Mesenchymal stem cell (in vitro differentiated cells and primary cell): Measurements from ENCODE around the gene FZD4.

Source experiments
- DNase-seq: peaks from one replicate; pipeline ENCODE4 v3.0.0-alpha.2; 2013
- H2AFZ ChIP-seq: one replicate; pipeline ENCODE4 v1.6.1; 2013; ENCODE audit warnings: low read depth, mild to moderate bottlenecking, control low read depth, inconsistent platforms, low read length, moderate library complexity
- H2AK5ac ChIP-seq: 2 replicates; pipeline ENCODE4 v1.6.1; 2013; ENCODE audit warnings: low read length, moderate library complexity, mild to moderate bottlenecking, inconsistent platforms; ENCODE audit not compliant: severe bottlenecking
- H2BK120ac ChIP-seq: one replicate; pipeline ENCODE4 v1.6.1; 2013; ENCODE audit warnings: low read depth, mild to moderate bottlenecking, inconsistent platforms, low read length, moderate library complexity
- H2BK12ac ChIP-seq, 2 experiments: one replicate each; pipeline ENCODE4 v1.6.1; 2013; ENCODE audit warnings: inconsistent platforms in 2 of 2, low read length in 2 of 2, mild to moderate bottlenecking in 2 of 2, moderate library complexity in 2 of 2, control low read depth in 1 of 2
- H2BK15ac ChIP-seq: one replicate; pipeline ENCODE4 v1.6.1; 2013; ENCODE audit warnings: mild to moderate bottlenecking, low read depth, inconsistent platforms; ENCODE audit not compliant: poor library complexity, severe bottlenecking
- H2BK5ac ChIP-seq: 2 replicates; pipeline ENCODE4 v1.6.1; 2013; ENCODE audit warnings: low read depth, mild to moderate bottlenecking, low read length, control low read depth, inconsistent platforms; ENCODE audit not compliant: poor library complexity, severe bottlenecking
- H3K14ac ChIP-seq, 2 experiments: one replicate each; pipeline ENCODE4 v1.6.1; 2013; ENCODE audit warnings: inconsistent platforms in 2 of 2, low read length in 2 of 2, control low read depth in 1 of 2, mild to moderate bottlenecking in 1 of 2, moderate library complexity in 1 of 2
- H3K18ac ChIP-seq, 2 experiments: one replicate each; pipeline ENCODE4 v1.6.1; 2013; ENCODE audit warnings: inconsistent platforms in 2 of 2, low read length in 2 of 2, control low read depth in 1 of 2, low read depth in 1 of 2, mild to moderate bottlenecking in 1 of 2
- H3K23ac ChIP-seq, 2 experiments: one replicate each; pipeline ENCODE4 v1.6.1; 2013; ENCODE audit warnings: inconsistent platforms in 2 of 2, low read length in 2 of 2, mild to moderate bottlenecking in 2 of 2, moderate library complexity in 2 of 2, control low read depth in 1 of 2
- H3K27ac ChIP-seq: 2 replicates; pipeline ENCODE4 v1.5.1; 2013; ENCODE audit warnings: mild to moderate bottlenecking, moderate library complexity, low read length, control low read depth, inconsistent platforms; ENCODE audit not compliant: poor library complexity, severe bottlenecking
- H3K27me3 ChIP-seq, 2 experiments: 2 replicates each; pipeline versions ENCODE4 v1.6.1 to v1.7.0; 2013; ENCODE audit warnings: low read length in 2 of 2, mild to moderate bottlenecking in 2 of 2, moderate library complexity in 2 of 2, control low read depth in 1 of 2, inconsistent platforms in 1 of 2; ENCODE audit not compliant: control insufficient read depth in 1 of 2, insufficient read depth in 1 of 2
- H3K36me3 ChIP-seq, 2 experiments: 2 replicates each; pipeline versions ENCODE4 v1.6.1 to v1.7.0; 2013; ENCODE audit warnings: low read length in 2 of 2, control low read depth in 1 of 2, inconsistent platforms in 1 of 2, low read depth in 1 of 2, mild to moderate bottlenecking in 1 of 2; ENCODE audit not compliant: insufficient read depth in 2 of 2, control insufficient read depth in 1 of 2
- H3K4ac ChIP-seq, 2 experiments: one replicate each; pipeline ENCODE4 v1.6.1; 2013; ENCODE audit warnings: inconsistent platforms in 2 of 2, low read length in 2 of 2, mild to moderate bottlenecking in 2 of 2, moderate library complexity in 2 of 2, control low read depth in 1 of 2, low read depth in 1 of 2
- H3K4me1 ChIP-seq: 2 replicates; pipeline ENCODE4 v1.6.1; 2013; ENCODE audit warnings: low read depth, low read length, control low read depth; ENCODE audit not compliant: control insufficient read depth, insufficient read depth
- H3K4me2 ChIP-seq: 2 replicates; pipeline ENCODE4 v1.6.1; 2013; ENCODE audit warnings: low read length, mild to moderate bottlenecking, inconsistent platforms; ENCODE audit not compliant: poor library complexity, severe bottlenecking
- H3K4me3 ChIP-seq, 2 experiments: 2 replicates each; pipeline versions ENCODE4 v1.5.1 to v1.7.0; 2013; ENCODE audit warnings: low read length in 2 of 2, mild to moderate bottlenecking in 2 of 2, control low read depth in 1 of 2, low read depth in 1 of 2; ENCODE audit not compliant: insufficient read depth in 1 of 2
- H3K79me1 ChIP-seq: replicated peaks from 2 replicates; pipeline ENCODE4 v1.6.1; 2013; ENCODE audit warnings: mild to moderate bottlenecking, control low read depth, low read length, inconsistent platforms; ENCODE audit not compliant: poor library complexity, severe bottlenecking
- H3K9ac ChIP-seq: 2 replicates; pipeline ENCODE4 v1.7.0; 2013; ENCODE audit warnings: mild to moderate bottlenecking, low read length, moderate library complexity
- H3K9me3 ChIP-seq: 2 replicates; pipeline ENCODE4 v1.7.0; 2013; ENCODE audit warnings: mild to moderate bottlenecking, low read length; ENCODE audit not compliant: control insufficient read depth
- H4K8ac ChIP-seq: one replicate; pipeline ENCODE4 v1.6.1; 2013; ENCODE audit warnings: inconsistent platforms, mild to moderate bottlenecking, low read length, moderate library complexity
- H4K91ac ChIP-seq: one replicate; pipeline ENCODE4 v1.6.1; 2013; ENCODE audit warnings: mild to moderate bottlenecking, low read length, inconsistent platforms
- whole genome bisulfite sequencing: methylation state at CpG from one replicate; pipeline ENCODE4 v1.1.7; 2013; ENCODE audit warnings: mixed read lengths; 5-methylcytosine and 5-hydroxymethylcytosine counted together

The FZD4 gene

DNA sequence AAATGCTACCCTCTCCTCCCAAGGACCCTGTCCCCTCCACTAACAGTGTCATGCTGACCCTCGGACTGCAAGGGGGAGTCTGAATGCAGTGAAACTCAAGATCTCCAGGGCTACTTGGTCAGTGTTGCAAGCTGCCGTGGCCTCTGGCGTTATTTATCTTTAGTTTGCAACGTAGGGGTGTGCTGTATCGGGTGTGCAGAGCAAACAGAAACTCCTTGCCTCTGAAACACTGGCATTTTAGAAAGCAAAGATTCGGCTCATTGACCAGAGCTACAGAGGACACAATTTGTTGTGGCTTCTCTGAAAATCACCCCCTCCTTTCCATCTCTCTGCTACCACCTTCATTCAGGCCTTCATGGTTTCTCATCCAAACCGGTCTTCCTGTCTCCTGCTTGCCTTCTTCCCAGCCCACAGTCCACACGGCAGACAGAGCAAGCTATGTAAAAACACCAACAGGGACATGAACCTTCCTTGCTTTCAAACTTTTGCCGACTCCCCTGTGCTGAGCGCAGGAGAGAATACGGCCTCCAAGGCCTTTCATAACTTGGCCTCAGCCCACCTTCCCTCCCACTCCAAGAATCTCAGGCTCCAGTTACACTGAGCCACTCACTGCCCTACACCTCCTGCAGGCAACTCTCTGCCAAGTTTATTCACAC is 14.9 kb downstream of the FZD4 start:
- Histone ChIP-seq H3K4me3 (peak overlapping the region in 1 of 2 experiments; percentile 65), H2AFZ (peak overlapping the region; percentile 51), H3K18ac (peak overlapping the region; percentile 35 to 55), H3K4ac (peak overlapping the region; percentile 22 to 37), H2BK5ac (no peak overlapping the region), H4K8ac (peak overlapping the region; percentile 56), H2BK120ac (no peak overlapping the region), H3K4me2 (no peak overlapping the region), H3K36me3 (peaks cover 3 to 11% of the 10 kb centered on the region in 2 experiments), H2AK5ac (no peak overlapping the region), H3K23ac (peak overlapping the region in 1 of 2 experiments; percentile 31), H4K91ac (no peak overlapping the region), H3K9me3 (no peaks in the 10 kb centered on the region), H3K27ac (peak overlapping the region; percentile 35), H3K27me3 (no peaks in the 10 kb centered on the region), H2BK12ac (peak overlapping the region in 1 of 2 experiments; percentile 80), H3K79me1 (no peaks in the 10 kb centered on the region), H3K4me1 (peaks cover 6% of the 10 kb centered on the region), H2BK15ac (no peak overlapping the region), H3K14ac (no peak overlapping the region), H3K9ac (peak overlapping the region; percentile 89)
- peak; percentile 56 for DNase-seq
- 43% methylated on average over 11 of the region's 11 CpGs for WGBS

DNA sequence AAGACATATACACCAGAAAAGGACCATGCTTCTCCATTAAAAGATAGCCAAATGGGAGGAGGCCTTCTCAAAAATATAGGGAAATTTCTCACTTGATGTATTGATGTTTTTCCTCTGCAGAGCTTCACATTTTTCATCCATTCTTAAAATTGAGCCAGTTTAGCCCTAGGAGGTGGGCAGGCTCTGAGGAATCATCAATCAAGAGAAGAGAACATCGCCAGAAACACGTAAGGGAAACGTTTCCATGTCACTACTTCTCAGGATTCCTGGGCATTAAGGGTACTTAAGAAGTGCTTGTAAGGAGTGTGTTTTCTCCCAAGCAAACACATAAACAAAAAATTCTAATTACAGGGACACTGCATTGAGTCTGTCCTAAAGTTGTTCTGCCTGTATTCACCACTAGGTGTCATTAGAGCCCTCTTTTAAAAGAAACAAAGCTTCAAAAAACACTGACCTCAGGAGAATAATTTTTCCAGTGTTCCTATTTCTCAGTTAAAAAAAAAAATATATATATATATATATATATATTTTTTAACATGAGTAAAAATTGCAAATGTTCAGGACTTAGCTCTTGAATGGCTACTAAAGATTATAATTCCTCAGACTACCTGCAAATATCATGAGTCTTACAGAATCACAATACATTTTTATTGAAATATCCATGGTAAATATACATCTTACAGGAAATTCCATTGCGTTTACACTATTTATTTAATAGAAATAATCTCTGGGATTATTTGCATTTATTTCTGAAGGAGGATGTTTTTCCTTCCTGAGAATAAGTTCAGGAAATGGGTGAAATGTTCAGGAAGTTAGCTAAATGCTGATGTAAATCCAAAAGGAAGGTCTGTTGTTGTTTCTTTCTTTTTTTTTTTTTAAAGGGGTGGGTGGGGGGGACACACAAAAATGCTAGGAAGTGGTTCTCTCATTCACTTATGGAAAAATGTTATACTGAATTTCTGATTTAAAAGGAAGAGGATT is 16.0 kb downstream of the FZD4 start:
- Histone ChIP-seq H4K91ac (no peak overlapping the region), H3K4me3 (no peak overlapping the region)
- peak; percentile 71 for DNase-seq

DNA sequence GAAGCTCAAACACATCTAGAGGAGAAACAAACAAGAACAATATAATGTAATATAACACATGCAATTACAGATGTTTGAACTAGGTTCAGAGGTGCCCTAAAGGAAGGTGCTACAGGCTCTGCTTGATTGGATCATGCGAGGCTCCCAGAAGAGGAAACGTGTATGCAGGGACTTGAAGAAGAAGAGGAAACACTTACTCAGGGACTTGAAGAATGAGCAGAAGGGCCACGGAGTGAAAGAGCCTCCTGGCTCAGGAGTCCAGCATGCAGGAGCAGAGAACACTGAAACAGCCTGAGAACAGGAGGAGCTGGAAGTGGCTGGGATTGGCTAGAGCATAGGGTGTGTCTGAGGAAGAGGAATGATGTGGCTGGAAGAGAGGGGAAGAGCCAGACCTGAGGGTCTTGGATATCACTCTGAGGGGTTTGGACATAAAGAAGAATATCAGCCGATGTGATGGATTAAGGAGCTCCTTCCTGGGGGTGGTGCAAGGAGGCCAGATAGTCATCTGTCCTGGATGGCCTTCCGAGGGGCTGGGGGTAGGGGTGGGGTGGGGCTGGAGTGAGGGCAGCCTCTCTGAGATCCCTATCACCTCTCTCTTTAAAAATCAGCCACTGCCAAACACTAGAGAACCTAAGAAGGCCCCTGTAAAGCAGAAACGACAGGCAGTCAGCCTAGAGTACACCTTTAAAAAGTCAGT is 16.8 kb downstream of the FZD4 start:
- no peak overlapping the region for H2BK120ac ChIP-seq
- H3K4me1 ChIP-seq, result peaks cover 6% of the 10 kb centered on the region
- H3K23ac ChIP-seq, result no peak overlapping the region
- no peak overlapping the region for H2AK5ac ChIP-seq
- WGBS, result 37% methylated on average over 5 of the region's 6 CpGs
- no peak overlapping the region for H2BK12ac ChIP-seq
- no peak overlapping the region for H3K4ac ChIP-seq
- no peak overlapping the region for H3K27ac ChIP-seq
- H3K9me3 ChIP-seq, result no peaks in the 10 kb centered on the region
- H3K27me3 ChIP-seq, result no peaks in the 10 kb centered on the region
- H2AFZ ChIP-seq, result no peak overlapping the region
- H4K91ac ChIP-seq, result no peak overlapping the region
- no peak overlapping the region for H2BK5ac ChIP-seq
- no peak overlapping the region for H4K8ac ChIP-seq
- H3K4me3 ChIP-seq, result no peak overlapping the region
- no peak overlapping the region for H3K18ac ChIP-seq
- no peak for DNase-seq
- peaks cover 0 to 3% of the 10 kb centered on the region in 2 experiments for H3K36me3 ChIP-seq
- H2BK15ac ChIP-seq, result no peak overlapping the region
- no peak overlapping the region for H3K14ac ChIP-seq
- H3K4me2 ChIP-seq, result no peak overlapping the region
- H3K9ac ChIP-seq, result peak overlapping the region; percentile 34
- no peaks in the 10 kb centered on the region for H3K79me1 ChIP-seq

More for the DNA sequence above, 16.0 kb downstream of the FZD4 start:
- Histone ChIP-seq H3K4me1 (peaks cover 6% of the 10 kb centered on the region), H2BK5ac (no peak overlapping the region), H3K9ac (peak overlapping the region; percentile 89), H3K27me3 (no peaks in the 10 kb centered on the region), H3K79me1 (no peaks in the 10 kb centered on the region), H3K18ac (no peak overlapping the region), H3K23ac (no peak overlapping the region), H2BK12ac (no peak overlapping the region), H3K4ac (no peak overlapping the region), H3K27ac (no peak overlapping the region), H2AFZ (no peak overlapping the region), H2BK120ac (no peak overlapping the region), H3K36me3 (peaks cover 3 to 4% of the 10 kb centered on the region in 2 experiments), H2AK5ac (no peak overlapping the region), H4K8ac (no peak overlapping the region), H3K14ac (no peak overlapping the region), H3K4me2 (no peak overlapping the region), H2BK15ac (no peak overlapping the region), H3K9me3 (no peaks in the 10 kb centered on the region)
- WGBS, result no CpG with 5 or more reads among the region's 4 CpGs
